MM.1S (cell line): ENCODE data around the gene LYRM9.

Experiments used
- CTCF ChIP-seq: fragments of 300-600 bp; sonication (generic); IDR thresholded peaks from 2 replicates; pipeline ENCODE4 v1.5.1; 2016; ENCODE audit warnings: antibody characterized with exemption, low read length, mixed read lengths
- EZH2 ChIP-seq: fragments of 300-600 bp; sonication (generic); optimal IDR thresholded peaks from 2 replicates; pipeline ENCODE3; 2017; ENCODE audit warnings: low read depth, mild to moderate bottlenecking, antibody characterized with exemption, low read length, mixed read lengths
- EZH2phosphoT487 ChIP-seq: fragments of 300-600 bp; sonication (generic); IDR thresholded peaks from 2 replicates; pipeline ENCODE4 v1.6.1; 2018; ENCODE audit warnings: antibody characterized with exemption, low read length

- TF ChIP-seq EZH2 (no peak), CTCF (no peak), EZH2phosphoT487 (no peak)
These were observed 35.4 kb upstream of the LYRM9 start for GRCh38 chr17:27928587-27928986.
